Neural crest cell (in vitro differentiated cells): Measurements from ENCODE around the gene RELN. TPM values are rescaled to one million over a fixed set of nuclear protein-coding genes. Genes with fewer than 3 reads are reported as not detected.
"Not testable (repeated sequence)": the region's sequence is repeated elsewhere in the genome, so short reads cannot be mapped to it uniquely, and the experiment has no call there.

Experiments
- DNase-seq: peaks from one replicate; pipeline ENCODE4 v3.0.0; 2021; ENCODE audit warnings: low read depth, mixed read lengths, low spot score
- H3K27ac Mint-ChIP-seq: one replicate; pipeline ENCODE4 v1.8.0; 2021; ENCODE audit warnings: mild to moderate bottlenecking, mixed read lengths; ENCODE audit not compliant: unreplicated experiment
- H3K27me3 Mint-ChIP-seq: 2 replicates; pipeline ENCODE4 v1.8.0; 2021; ENCODE audit warnings: low read depth, mild to moderate bottlenecking, mixed read lengths
- H3K36me3 Mint-ChIP-seq: 2 replicates; pipeline ENCODE4 v1.8.0; 2021; ENCODE audit warnings: low read depth, mild to moderate bottlenecking, mixed read lengths
- H3K4me1 Mint-ChIP-seq: 2 replicates; pipeline ENCODE4 v1.8.0; 2021; ENCODE audit warnings: mixed read lengths
- H3K4me3 Mint-ChIP-seq: one replicate; pipeline ENCODE4 v1.8.0; 2021; ENCODE audit warnings: mild to moderate bottlenecking, mixed read lengths
- H3K9me3 Mint-ChIP-seq: 2 replicates; pipeline ENCODE4 v1.8.0; 2021; ENCODE audit warnings: mixed read lengths
- total RNA-seq: library from RNA; stranded (reverse); gene quantifications from 2 replicates; pipeline ENCODE4 v1.2.1, GENCODE V29; 2021
- TF ChIP-seq, protein P1 (sequence below): fragments of 200-600 bp; sonication (generic); conservative IDR thresholded peaks from 2 replicates; pipeline ENCODE4 v1.5.0; 2021; ENCODE audit warnings: antibody characterized with exemption, mild to moderate bottlenecking

RELN gene
- total RNA-seq, 1 donor from 2014 or later, result 0.02 TPM

GRCh38 chr7:103821092-103821491 lies 168.4 kb downstream of the RELN start:
- H3K9me3 Mint-ChIP-seq, result peaks cover 7% of the 10 kb centered on the region
- H3K27ac Mint-ChIP-seq, result no peak overlapping the region
- H3K4me3 Mint-ChIP-seq, result no peak overlapping the region
- TF ChIP-seq, protein P1, sequence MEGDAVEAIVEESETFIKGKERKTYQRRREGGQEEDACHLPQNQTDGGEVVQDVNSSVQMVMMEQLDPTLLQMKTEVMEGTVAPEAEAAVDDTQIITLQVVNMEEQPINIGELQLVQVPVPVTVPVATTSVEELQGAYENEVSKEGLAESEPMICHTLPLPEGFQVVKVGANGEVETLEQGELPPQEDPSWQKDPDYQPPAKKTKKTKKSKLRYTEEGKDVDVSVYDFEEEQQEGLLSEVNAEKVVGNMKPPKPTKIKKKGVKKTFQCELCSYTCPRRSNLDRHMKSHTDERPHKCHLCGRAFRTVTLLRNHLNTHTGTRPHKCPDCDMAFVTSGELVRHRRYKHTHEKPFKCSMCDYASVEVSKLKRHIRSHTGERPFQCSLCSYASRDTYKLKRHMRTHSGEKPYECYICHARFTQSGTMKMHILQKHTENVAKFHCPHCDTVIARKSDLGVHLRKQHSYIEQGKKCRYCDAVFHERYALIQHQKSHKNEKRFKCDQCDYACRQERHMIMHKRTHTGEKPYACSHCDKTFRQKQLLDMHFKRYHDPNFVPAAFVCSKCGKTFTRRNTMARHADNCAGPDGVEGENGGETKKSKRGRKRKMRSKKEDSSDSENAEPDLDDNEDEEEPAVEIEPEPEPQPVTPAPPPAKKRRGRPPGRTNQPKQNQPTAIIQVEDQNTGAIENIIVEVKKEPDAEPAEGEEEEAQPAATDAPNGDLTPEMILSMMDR, result no peak
- H3K27me3 Mint-ChIP-seq, result peaks cover 30% of the 10 kb centered on the region
- DNase-seq, result no peak
- no peaks in the 10 kb centered on the region for H3K4me1 Mint-ChIP-seq
- H3K36me3 Mint-ChIP-seq, result no peaks in the 10 kb centered on the region

DNA sequence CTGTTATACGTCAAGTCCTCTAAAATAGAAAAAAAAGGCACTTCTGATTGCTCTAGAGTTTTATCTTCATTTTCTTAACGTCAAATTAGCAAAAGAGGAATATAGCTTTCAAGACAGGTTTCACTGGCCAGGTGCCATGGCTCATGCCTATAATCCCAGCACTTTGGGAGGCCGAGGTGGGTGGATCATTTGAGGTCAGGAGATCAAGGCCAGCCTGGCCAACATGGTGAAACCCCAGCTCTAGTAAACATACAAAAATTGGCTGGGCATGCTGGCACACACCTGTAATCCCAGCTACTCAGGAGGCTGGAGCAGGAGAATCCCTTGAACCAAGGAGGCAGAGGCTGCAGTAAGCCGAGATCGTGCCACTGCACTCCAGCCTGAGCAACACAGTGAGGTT lies 173.5 kb downstream of the RELN start:
- H3K27me3 Mint-ChIP-seq, result peaks cover 14% of the 10 kb centered on the region
- H3K36me3 Mint-ChIP-seq, H3K4me3 Mint-ChIP-seq, H3K4me1 Mint-ChIP-seq, H3K27ac Mint-ChIP-seq, H3K9me3 Mint-ChIP-seq, DNase-seq: not testable (repeated sequence)

DNA sequence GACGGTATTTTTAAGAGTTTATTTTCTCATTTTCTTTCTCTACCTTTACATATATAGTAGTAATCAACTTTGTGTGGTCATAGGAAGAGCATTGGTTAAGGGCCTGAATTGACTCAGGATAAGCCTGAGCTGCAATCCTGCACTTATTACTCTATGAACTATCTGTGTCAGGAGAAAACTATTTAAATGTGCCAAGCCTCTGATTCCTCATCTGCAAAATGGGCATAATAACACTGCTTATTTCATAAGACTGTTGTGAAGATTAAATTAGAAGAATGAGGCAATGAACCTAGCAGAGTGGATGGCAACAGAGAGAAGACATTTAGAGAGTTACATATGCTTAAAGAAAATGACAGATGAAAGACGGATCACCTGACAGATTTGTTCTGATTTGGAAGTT lies 175.5 kb downstream of the RELN start:
- Mint-ChIP-seq H3K9me3 (no peaks in the 10 kb centered on the region), H3K4me3 (no peak overlapping the region), H3K36me3 (no peaks in the 10 kb centered on the region), H3K27ac (no peak overlapping the region), H3K4me1 (peaks cover 4% of the 10 kb centered on the region), H3K27me3 (peaks cover 13% of the 10 kb centered on the region)
- TF ChIP-seq, protein P1, result no peak
- DNase-seq, result no peak

GRCh38 chr7:103811997-103812396 lies 177.5 kb downstream of the RELN start:
- Mint-ChIP-seq H3K9me3 (no peaks in the 10 kb centered on the region), H3K4me3 (no peak overlapping the region), H3K27ac (no peak overlapping the region), H3K27me3 (peaks cover 14% of the 10 kb centered on the region), H3K4me1 (peaks cover 4% of the 10 kb centered on the region), H3K36me3 (no peaks in the 10 kb centered on the region)
- TF ChIP-seq, protein P1, result no peak
- no peak for DNase-seq

GRCh38 chr7:103811290-103811689 lies 178.2 kb downstream of the RELN start:
- TF ChIP-seq, protein P1, result no peak
- Mint-ChIP-seq H3K36me3 (no peaks in the 10 kb centered on the region), H3K4me1 (peaks cover 4% of the 10 kb centered on the region), H3K4me3 (no peak overlapping the region), H3K27ac (no peak overlapping the region), H3K27me3 (peaks cover 16% of the 10 kb centered on the region), H3K9me3 (no peaks in the 10 kb centered on the region)
- DNase-seq, result no peak

DNA sequence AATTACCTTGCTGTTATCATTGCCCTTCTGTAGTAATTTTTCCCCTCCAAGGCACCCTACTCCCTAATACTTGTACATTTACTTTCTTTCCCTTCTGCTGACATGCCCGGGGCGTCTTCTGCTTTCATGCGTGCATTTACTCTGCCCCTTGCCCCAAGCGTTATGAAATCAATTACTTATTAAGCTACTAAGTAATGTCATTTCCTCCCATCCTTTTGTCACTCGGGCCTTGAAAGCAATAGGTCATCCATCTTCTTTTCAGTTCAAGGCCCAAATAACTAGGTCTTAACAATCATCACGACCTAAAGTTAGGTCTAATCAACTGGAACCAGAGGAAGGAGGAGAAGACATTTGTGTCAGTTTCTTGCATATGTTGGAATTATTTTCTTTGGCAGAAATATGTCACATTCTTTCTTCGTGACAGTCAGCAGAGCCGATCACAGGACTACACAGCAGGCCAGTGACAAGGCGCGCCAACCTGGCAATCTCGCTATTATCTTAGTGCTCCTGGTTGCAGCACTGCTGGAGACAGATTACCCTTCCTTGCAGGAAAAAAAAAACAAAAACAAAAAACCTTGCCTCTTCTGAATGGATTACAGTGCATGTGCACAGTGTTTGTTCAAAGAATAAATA lies 179.2 kb downstream of the RELN start:
- DNase-seq, result no peak
- no peaks in the 10 kb centered on the region for H3K36me3 Mint-ChIP-seq
- peaks cover 4% of the 10 kb centered on the region for H3K4me1 Mint-ChIP-seq
- H3K9me3 Mint-ChIP-seq, result no peaks in the 10 kb centered on the region
- TF ChIP-seq, protein P1, result no peak
- H3K4me3 Mint-ChIP-seq, result no peak overlapping the region
- H3K27me3 Mint-ChIP-seq, result peaks cover 21% of the 10 kb centered on the region
- no peak overlapping the region for H3K27ac Mint-ChIP-seq
